Activated effector memory CD4-positive, alpha-beta T cell treated with Interleukin-2 at 50 U/mL for 16 hours (primary cell): ENCODE results near the gene CHN1.

ENCODE experiments used
- DNase-seq: peaks from one replicate; pipeline ENCODE4 v3.0.0-alpha.2; 2020

The CHN1 gene

GRCh38 chr2:174971868-174972781 lies 33.1 kb downstream of the CHN1 start:
- DNase-seq = no peak

GRCh38 chr2:174970092-174970491 lies 35.1 kb downstream of the CHN1 start:
- DNase-seq = no peak

GRCh38 chr2:174969091-174969734 lies 36.0 kb downstream of the CHN1 start:
- DNase-seq = no peak

GRCh38 chr2:174967691-174968260 lies 37.4 kb downstream of the CHN1 start:
- no peak for DNase-seq

- no peak for DNase-seq
These were observed 38.1 kb downstream of the CHN1 start for GRCh38 chr2:174967086-174967485.

- no peak for DNase-seq
These were observed 39.0 kb downstream of the CHN1 start for GRCh38 chr2:174965992-174966744.

GRCh38 chr2:174965551-174965950 lies 39.6 kb downstream of the CHN1 start:
- DNase-seq = no peak

- DNase-seq = no peak
These were observed 40.8 kb downstream of the CHN1 start for GRCh38 chr2:174964404-174964803.

- DNase-seq = no peak
These were observed 41.5 kb downstream of the CHN1 start for GRCh38 chr2:174963437-174964400.

- DNase-seq = no peak
These were observed 45.4 kb downstream of the CHN1 start for GRCh38 chr2:174959787-174960186.

- no peak for DNase-seq
These were observed 48.1 kb downstream of the CHN1 start for GRCh38 chr2:174957050-174957449.

- DNase-seq = no peak
These were observed 52.6 kb downstream of the CHN1 start for GRCh38 chr2:174952607-174953006.

GRCh38 chr2:174951745-174952144 lies 53.4 kb downstream of the CHN1 start:
- DNase-seq = no peak

- DNase-seq = no peak
These were observed 55.0 kb downstream of the CHN1 start for GRCh38 chr2:174949988-174950687.

GRCh38 chr2:174945601-174946260 lies 59.5 kb downstream of the CHN1 start:
- no peak for DNase-seq

- no peak for DNase-seq
These were observed 66.1 kb downstream of the CHN1 start for GRCh38 chr2:174939046-174939445.

GRCh38 chr2:174931724-174932123 lies 73.5 kb downstream of the CHN1 start:
- no peak for DNase-seq

- DNase-seq = no peak
These were observed 75.4 kb downstream of the CHN1 start for GRCh38 chr2:174929786-174930185.

GRCh38 chr2:174925046-174925784 lies 80.0 kb downstream of the CHN1 start:
- no peak for DNase-seq
